Retinal pigment epithelial cell (primary cell): ENCODE results near the gene LAMP2.

ENCODE experiments used
- DNase-seq: peaks from one replicate; pipeline ENCODE4 v3.0.0-alpha.2; 2010; ENCODE audit warnings: low read depth
- H3K4me3 ChIP-seq: 2 replicates; pipeline ENCODE4 v1.5.1; 2011; ENCODE audit warnings: mild to moderate bottlenecking, low read length, control low read depth, moderate library complexity
- CTCF ChIP-seq: conservative IDR thresholded peaks from 2 replicates; pipeline ENCODE4 v1.5.1; 2011; ENCODE audit warnings: low read depth, low read length, control low read depth, inconsistent platforms

The LAMP2 gene

GRCh38 chrX:120468479-120468824 is 644 bp downstream of the LAMP2 start:
- no peak for DNase-seq
- no peak for TF ChIP-seq CTCF
- peak overlapping the region; percentile 82 for H3K4me3 ChIP-seq

GRCh38 chrX:120468071-120468470 is 1.0 kb downstream of the LAMP2 start:
- no peak for DNase-seq
- no peak for TF ChIP-seq CTCF
- H3K4me3 ChIP-seq = peak overlapping the region; percentile 82

DNA sequence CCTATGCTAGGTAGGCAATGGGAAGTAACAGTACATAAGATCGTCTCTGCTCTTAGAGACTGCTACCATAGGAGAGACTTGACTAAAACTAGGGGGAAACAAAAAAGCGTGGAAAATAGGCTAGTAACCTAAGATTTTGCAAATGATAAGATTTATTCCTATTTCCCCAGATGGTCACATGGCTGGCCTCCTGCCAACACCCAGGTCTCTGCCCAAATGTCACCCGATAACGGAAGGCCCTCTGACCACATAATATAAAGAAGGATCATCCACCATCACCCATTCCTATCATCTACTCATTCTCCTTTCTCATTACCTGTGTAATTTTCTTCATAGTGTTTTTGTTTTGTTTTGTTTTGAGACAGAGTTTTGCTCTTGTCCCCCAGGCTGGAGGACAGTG is 4.7 kb downstream of the LAMP2 start:
- no peak for TF ChIP-seq CTCF
- DNase-seq = no peak
- H3K4me3 ChIP-seq = no peak overlapping the region

DNA sequence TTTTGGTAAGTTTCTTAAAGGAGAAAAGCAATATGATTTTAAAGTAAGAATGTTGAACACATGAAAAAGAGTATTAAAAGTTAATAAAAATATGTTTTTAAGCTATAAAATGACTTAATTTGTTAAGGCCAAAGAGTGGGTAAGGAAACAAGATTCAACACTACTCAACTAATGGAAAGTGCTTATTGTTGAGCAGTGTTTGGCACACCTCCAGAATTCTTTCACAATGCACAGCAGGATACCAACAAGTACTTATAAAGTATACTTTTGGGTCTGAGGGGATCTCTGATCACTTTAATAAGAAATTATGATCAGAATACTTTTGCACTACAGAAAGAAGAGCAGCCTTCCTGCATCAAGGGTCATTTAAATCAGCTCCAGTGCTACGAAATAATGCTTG is 5.9 kb downstream of the LAMP2 start:
- no peak for DNase-seq
- no peak overlapping the region for H3K4me3 ChIP-seq
- no peak for TF ChIP-seq CTCF

DNA sequence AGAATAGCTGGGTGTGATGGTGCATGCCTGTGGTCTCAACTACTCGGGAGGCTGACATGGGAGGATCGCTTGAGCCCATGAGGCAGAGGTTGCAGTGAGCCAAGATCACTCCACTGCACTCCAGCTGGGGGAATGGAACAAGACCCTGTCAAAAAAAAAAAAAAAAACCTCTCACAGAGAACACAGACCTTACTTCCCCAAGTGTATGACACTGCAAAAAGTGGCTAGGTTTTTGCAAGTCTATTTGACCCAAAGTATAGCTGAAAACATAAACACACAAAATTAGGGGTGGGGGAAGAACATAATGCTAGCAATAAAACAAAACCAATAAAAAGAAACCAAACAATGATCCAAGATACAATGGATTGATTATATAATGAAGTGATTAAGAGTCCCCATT is 6.7 kb downstream of the LAMP2 start:
- TF ChIP-seq CTCF = no peak
- DNase-seq = no peak
- no peak overlapping the region for H3K4me3 ChIP-seq

DNA sequence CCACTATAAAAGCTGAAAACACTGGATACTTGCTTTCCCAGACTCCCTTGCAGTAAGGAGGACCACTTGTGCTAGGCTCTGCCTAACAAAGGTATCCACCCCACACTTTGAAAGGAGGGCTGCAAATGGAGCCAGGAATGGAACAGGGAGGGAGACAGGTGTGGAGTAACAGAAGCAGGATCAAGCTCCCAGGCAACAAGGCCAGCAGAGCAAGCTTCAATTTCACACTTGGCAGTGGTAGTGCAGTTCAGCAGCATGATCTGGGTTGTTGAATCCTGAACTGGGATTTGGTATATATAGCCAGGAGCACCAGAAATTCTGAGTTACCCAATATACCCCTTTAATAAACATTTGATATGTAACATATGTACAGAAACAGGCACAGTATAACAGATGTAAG is 9.8 kb downstream of the LAMP2 start:
- H3K4me3 ChIP-seq = no peak overlapping the region
- TF ChIP-seq CTCF = no peak
- no peak for DNase-seq

DNA sequence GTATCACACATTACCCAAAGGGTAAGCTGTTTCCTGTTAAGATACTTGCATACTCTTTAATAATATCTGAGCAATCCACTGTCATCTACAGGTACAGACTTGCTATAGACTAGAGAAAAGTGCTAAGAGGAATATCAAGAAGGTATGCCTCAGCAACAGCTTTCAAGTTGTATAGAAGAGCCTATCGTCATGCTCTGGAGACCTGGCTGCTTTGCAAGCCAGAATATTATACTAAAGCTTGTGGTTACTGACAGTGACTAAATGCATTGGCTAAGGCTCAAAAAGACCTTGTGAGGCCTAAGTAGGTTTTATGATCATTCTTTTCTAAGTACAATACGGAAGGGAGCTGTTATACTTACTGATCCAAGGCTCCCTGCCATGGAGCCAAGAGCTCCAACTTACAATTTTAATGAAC is 11.3 kb downstream of the LAMP2 start:
- TF ChIP-seq CTCF = no peak
- peak; percentile 77 for DNase-seq
- no peak overlapping the region for H3K4me3 ChIP-seq
